RWPE1 (cell line): ENCODE results near the gene ARMC3.
A peak's percentile ranks its signal among the peaks of the same experiment; 100 is the strongest.

Source experiments
- CTCF ChIA-PET: fragments of 350-600 bp; sonication (Branson Sonifier 250); formaldehyde crosslinking; extraction: SDS; loops from one replicate; lab custom pipeline; 2021; lab: Yijun Ruan, JAX
- POLR2A ChIA-PET: fragments of 400-600 bp; formaldehyde crosslinking; extraction: SDS; loops from one replicate; lab custom pipeline; 2020; ENCODE audit warnings: antibody characterized with exemption; ENCODE audit not compliant: low non-redundant PET; lab: Yijun Ruan, JAX
- DNase-seq: peaks from one replicate; pipeline ENCODE4 v3.0.0; 2012; ENCODE audit warnings: low spot score
- H3K27ac ChIP-seq: fragments of 450-650 bp; 2 replicates; pipeline ENCODE4 v1.5.1; 2017
- CTCF ChIP-seq: fragments of 450-650 bp; conservative IDR thresholded peaks from 2 replicates; pipeline ENCODE4 v1.5.1; 2017; ENCODE audit warnings: low read depth, mild to moderate bottlenecking

ARMC3 gene

GRCh38 chr10:22986771-22987542 lies 59.1 kb downstream of the ARMC3 start:
- DNase-seq: peak; percentile 9
- no peak overlapping the region for H3K27ac ChIP-seq
- CTCF ChIA-PET: interaction anchor here (0.6 to 0.9 kb wide), 3 partner anchors 13 to 1708 kb away, joined by 3 to 8 read pairs (median 6); no protein-coding TSS in a partner anchor
- POLR2A ChIA-PET: no interaction called here
- TF ChIP-seq CTCF: peak; percentile 60

- POLR2A ChIA-PET: interaction anchor here (0.6 kb wide), 1 partner anchor 15 kb away, joined by 8 read pairs; no protein-coding TSS in a partner anchor
- CTCF ChIA-PET: interaction anchor here (0.5 to 0.7 kb wide), 15 partner anchors 10 to 1508 kb away, joined by 3 to 8 read pairs (median 3); no protein-coding TSS in a partner anchor
- DNase-seq: peak; percentile 41
Measured at GRCh38 chr10:22988581-22989360, 60.9 kb downstream of the ARMC3 start.

GRCh38 chr10:22990443-22990842 lies 62.6 kb downstream of the ARMC3 start:
- no peak overlapping the region for H3K27ac ChIP-seq
- TF ChIP-seq CTCF: no peak
- POLR2A ChIA-PET: no interaction called here
- DNase-seq: no peak
- CTCF ChIA-PET: interaction anchor here (0.6 kb wide), 2 partner anchors 673 to 1548 kb away, joined by 3 read pairs; no protein-coding TSS in a partner anchor

More at GRCh38 chr10:22988581-22989360, 60.9 kb downstream of the ARMC3 start:
- H3K27ac ChIP-seq: no peak overlapping the region
- peak; percentile 82 for TF ChIP-seq CTCF

GRCh38 chr10:22992075-22992474 lies 64.2 kb downstream of the ARMC3 start:
- ChIA-PET CTCF (interaction anchor here (0.6 kb wide), 1 partner anchor 153 kb away, joined by 3 read pairs; no protein-coding TSS in a partner anchor), POLR2A (no interaction called here)
- H3K27ac ChIP-seq: no peak overlapping the region
- no peak for DNase-seq
- no peak for TF ChIP-seq CTCF

GRCh38 chr10:22992621-22993020 lies 64.8 kb downstream of the ARMC3 start:
- DNase-seq: no peak
- no peak overlapping the region for H3K27ac ChIP-seq
- no peak for TF ChIP-seq CTCF
- ChIA-PET CTCF (interaction anchor here (0.6 kb wide), 1 partner anchor 154 kb away, joined by 3 read pairs; no protein-coding TSS in a partner anchor), POLR2A (no interaction called here)

GRCh38 chr10:22993314-22993713 lies 65.5 kb downstream of the ARMC3 start:
- TF ChIP-seq CTCF: no peak
- DNase-seq: no peak
- CTCF ChIA-PET: interaction anchor here (0.7 kb wide), 1 partner anchor 8 kb away, joined by 3 read pairs; no protein-coding TSS in a partner anchor
- POLR2A ChIA-PET: interaction anchor here (0.6 kb wide), 1 partner anchor 1984 kb away, joined by 3 read pairs; no protein-coding TSS in a partner anchor
- H3K27ac ChIP-seq: no peak overlapping the region
